K562 (cell line): ENCODE measurements around the gene PITX1. TPM values are rescaled to one million over a fixed set of nuclear protein-coding genes. Genes with fewer than 3 reads are reported as not detected.

ENCODE experiments used
- ASH1L ChIP-seq: fragments of 450-650 bp; IDR thresholded peaks from 2 replicates; pipeline ENCODE4 v1.6.1; 2018; ENCODE audit warnings: borderline replicate concordance, mild to moderate bottlenecking, low read depth; ENCODE audit not compliant: partially characterized antibody
- ERF ChIP-seq: fragments of 450-650 bp; formaldehyde crosslinking; IDR thresholded peaks from 2 replicates; pipeline ENCODE4 v1.4.0; 2020; ENCODE audit warnings: mild to moderate bottlenecking, mixed read lengths
- GATAD2B ChIP-seq: fragments of 450-650 bp; IDR thresholded peaks from 2 replicates; pipeline ENCODE4 v1.6.1; 2017; ENCODE audit warnings: mild to moderate bottlenecking, borderline replicate concordance
- GTF2E2 ChIP-seq: fragments of 200-800 bp; sonication (Bioruptor generic); IDR thresholded peaks from 2 replicates; pipeline ENCODE4 v1.6.1; 2016; ENCODE audit warnings: missing genetic modification characterization, missing compliant biosample characterization
- MEF2D ChIP-seq: conservative IDR thresholded peaks from 2 replicates; pipeline ENCODE4 v1.6.1; 2016; ENCODE audit warnings: low read depth, missing genetic modification characterization, missing compliant biosample characterization
- NR1H2 ChIP-seq: sonication (generic); formaldehyde crosslinking; IDR thresholded peaks from 2 replicates; pipeline ENCODE4 v1.4.0; 2020; ENCODE audit warnings: mild to moderate bottlenecking, missing genetic modification reagents
- RBBP5 ChIP-seq: fragments of 200-600 bp; sonication (generic); IDR thresholded peaks from 2 replicates; pipeline ENCODE4 v1.6.1; 2012; ENCODE audit warnings: borderline replicate concordance, mild to moderate bottlenecking, low read length, control low read depth, inconsistent platforms; ENCODE audit not compliant: insufficient read depth, poor library complexity, severe bottlenecking
- TAF1 ChIP-seq: IDR thresholded peaks from 2 replicates; pipeline ENCODE4 v1.6.1; 2011; ENCODE audit warnings: mild to moderate bottlenecking, low read length, moderate library complexity; ENCODE audit not compliant: insufficient read depth, control insufficient read depth, severe bottlenecking; ENCODE audit errors: extremely low read depth
- THAP12 ChIP-seq: fragments of 250-450 bp; sonication (Bioruptor Pico); IDR thresholded peaks from 2 replicates; pipeline ENCODE4 v1.9.0; 2021; ENCODE audit warnings: mild to moderate bottlenecking, inconsistent platforms
- YY1 ChIP-seq, 3 experiments: IDR thresholded peaks; 2 replicates each; pipeline ENCODE4 v1.6.1; 2011; ENCODE audit warnings: low read length in 2 of 3, mild to moderate bottlenecking in 2 of 3, moderate library complexity in 2 of 3, borderline replicate concordance in 1 of 3, control low read depth in 1 of 3, low read depth in 1 of 3; ENCODE audit not compliant: insufficient read depth in 3 of 3, insufficient replicate concordance in 2 of 3, control insufficient read depth in 1 of 3, insufficient read length in 1 of 3; ENCODE audit errors: extremely low read depth in 1 of 3
- ZNF253 ChIP-seq: fragments of 250-450 bp; sonication (Bioruptor Pico); conservative IDR thresholded peaks from 2 replicates; pipeline ENCODE4 v1.6.1; 2021; ENCODE audit warnings: mild to moderate bottlenecking
- polyA plus RNA-seq, 8 experiments: library from polyadenylated mRNA; depleted of rRNA in 4 of 8; stranded (reverse) in 5 of 8; unstranded in 3 of 8; fragments of >200 nt; fragmentation: Nextera tagmentation in 2 of 8; fragmentation: Illumina TruSeq in 1 of 8; extraction: Ambion mirVana in 2 of 8; extraction: Trizol in 1 of 8; gene quantifications; 2 replicates each; pipeline versions ENCODE4 v1.2.1 to v1.2.3, GENCODE V29; 2011 to 2014; ENCODE audit warnings: inconsistent platforms in 1 of 8, missing spikeins in 1 of 8
- total RNA-seq, 7 experiments: library from RNA; depleted of rRNA in 6 of 7; stranded (reverse); fragments of >200 nt in 6 of 7; fragmentation: Illumina TruSeq in 2 of 7; extraction: Trizol in 2 of 7; gene quantifications; 2 replicates each; pipeline versions ENCODE4 v1.2.1 to v1.2.3, GENCODE V29; 2011 to 2021; ENCODE audit warnings: low replicate concordance in 1 of 7
- TF ChIP-seq, protein P1 (sequence below), 2 experiments: fragments of 450-650 bp; formaldehyde crosslinking in 1 of 2; IDR thresholded peaks; 2 replicates each; pipeline versions ENCODE4 v1.4.0 to v1.6.1; 2014 to 2020; ENCODE audit warnings: mild to moderate bottlenecking in 2 of 2, borderline replicate concordance in 1 of 2, low read depth in 1 of 2
- TF ChIP-seq, protein P2 (sequence below), 2 experiments: IDR thresholded peaks; 2 replicates each; pipeline ENCODE4 v1.6.1; 2012; ENCODE audit warnings: improper control_type of control experiment in 2 of 2, low read depth in 2 of 2, low read length in 2 of 2, borderline replicate concordance in 1 of 2

Gene PITX1
- total and polyA plus RNA-seq, 9 of the 15 experiments (the other 6 are each of a cell fraction or from before 2014, with no cell fraction given), result 0.13 to 88.2 (median 24.9) TPM

GRCh38 chr5:135033901-135034235, at the start of gene PITX1 (continued):
- TF ChIP-seq, protein P1, sequence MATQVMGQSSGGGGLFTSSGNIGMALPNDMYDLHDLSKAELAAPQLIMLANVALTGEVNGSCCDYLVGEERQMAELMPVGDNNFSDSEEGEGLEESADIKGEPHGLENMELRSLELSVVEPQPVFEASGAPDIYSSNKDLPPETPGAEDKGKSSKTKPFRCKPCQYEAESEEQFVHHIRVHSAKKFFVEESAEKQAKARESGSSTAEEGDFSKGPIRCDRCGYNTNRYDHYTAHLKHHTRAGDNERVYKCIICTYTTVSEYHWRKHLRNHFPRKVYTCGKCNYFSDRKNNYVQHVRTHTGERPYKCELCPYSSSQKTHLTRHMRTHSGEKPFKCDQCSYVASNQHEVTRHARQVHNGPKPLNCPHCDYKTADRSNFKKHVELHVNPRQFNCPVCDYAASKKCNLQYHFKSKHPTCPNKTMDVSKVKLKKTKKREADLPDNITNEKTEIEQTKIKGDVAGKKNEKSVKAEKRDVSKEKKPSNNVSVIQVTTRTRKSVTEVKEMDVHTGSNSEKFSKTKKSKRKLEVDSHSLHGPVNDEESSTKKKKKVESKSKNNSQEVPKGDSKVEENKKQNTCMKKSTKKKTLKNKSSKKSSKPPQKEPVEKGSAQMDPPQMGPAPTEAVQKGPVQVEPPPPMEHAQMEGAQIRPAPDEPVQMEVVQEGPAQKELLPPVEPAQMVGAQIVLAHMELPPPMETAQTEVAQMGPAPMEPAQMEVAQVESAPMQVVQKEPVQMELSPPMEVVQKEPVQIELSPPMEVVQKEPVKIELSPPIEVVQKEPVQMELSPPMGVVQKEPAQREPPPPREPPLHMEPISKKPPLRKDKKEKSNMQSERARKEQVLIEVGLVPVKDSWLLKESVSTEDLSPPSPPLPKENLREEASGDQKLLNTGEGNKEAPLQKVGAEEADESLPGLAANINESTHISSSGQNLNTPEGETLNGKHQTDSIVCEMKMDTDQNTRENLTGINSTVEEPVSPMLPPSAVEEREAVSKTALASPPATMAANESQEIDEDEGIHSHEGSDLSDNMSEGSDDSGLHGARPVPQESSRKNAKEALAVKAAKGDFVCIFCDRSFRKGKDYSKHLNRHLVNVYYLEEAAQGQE (IDR thresholded peaks at IDR 0.05; ENCODE audit: borderline replicate concordance), result no peak
- TF ChIP-seq, protein P1 (CRISPR knock-in tag; IDR thresholded peaks at IDR 0.05; ENCODE audit: low read depth), result peak; percentile 71; the same call in 1 of the 2 replicates
- TF ChIP-seq RBBP5, result peak; percentile 61
- peak; percentile 41; the same call in 1 of the 2 replicates for TF ChIP-seq GATAD2B
- no peak for TF ChIP-seq ASH1L
- peak; percentile 36; the same call in 1 of the 2 replicates for TF ChIP-seq THAP12
- TF ChIP-seq TAF1, result peak; percentile 71
- no peak for TF ChIP-seq ZNF253
- TF ChIP-seq GTF2E2 (tag), result peak; percentile 8; the same call in 1 of the 2 replicates
- no peak for TF ChIP-seq NR1H2
- TF ChIP-seq, protein P2, sequence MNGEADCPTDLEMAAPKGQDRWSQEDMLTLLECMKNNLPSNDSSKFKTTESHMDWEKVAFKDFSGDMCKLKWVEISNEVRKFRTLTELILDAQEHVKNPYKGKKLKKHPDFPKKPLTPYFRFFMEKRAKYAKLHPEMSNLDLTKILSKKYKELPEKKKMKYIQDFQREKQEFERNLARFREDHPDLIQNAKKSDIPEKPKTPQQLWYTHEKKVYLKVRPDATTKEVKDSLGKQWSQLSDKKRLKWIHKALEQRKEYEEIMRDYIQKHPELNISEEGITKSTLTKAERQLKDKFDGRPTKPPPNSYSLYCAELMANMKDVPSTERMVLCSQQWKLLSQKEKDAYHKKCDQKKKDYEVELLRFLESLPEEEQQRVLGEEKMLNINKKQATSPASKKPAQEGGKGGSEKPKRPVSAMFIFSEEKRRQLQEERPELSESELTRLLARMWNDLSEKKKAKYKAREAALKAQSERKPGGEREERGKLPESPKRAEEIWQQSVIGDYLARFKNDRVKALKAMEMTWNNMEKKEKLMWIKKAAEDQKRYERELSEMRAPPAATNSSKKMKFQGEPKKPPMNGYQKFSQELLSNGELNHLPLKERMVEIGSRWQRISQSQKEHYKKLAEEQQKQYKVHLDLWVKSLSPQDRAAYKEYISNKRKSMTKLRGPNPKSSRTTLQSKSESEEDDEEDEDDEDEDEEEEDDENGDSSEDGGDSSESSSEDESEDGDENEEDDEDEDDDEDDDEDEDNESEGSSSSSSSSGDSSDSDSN (IDR thresholded peaks at IDR 0.05; ENCODE audit: borderline replicate concordance in 1 of 2, low read depth in 2 of 2, low read length in 2 of 2), result peak in 1 of 2 experiments; percentile 76; a peak in 2 of 4 replicates
- no peak for TF ChIP-seq MEF2D (tag)
- TF ChIP-seq YY1 (IDR thresholded peaks at IDR 0.05; ENCODE audit: borderline replicate concordance in 1 of 3, control insufficient read depth in 1 of 3, extremely low read depth in 1 of 3, insufficient read depth in 3 of 3, insufficient read length in 1 of 3, insufficient replicate concordance in 2 of 3, low read depth in 1 of 3, low read length in 2 of 3), result peak in 1 of 3 experiments; percentile 1
- TF ChIP-seq ERF, result peak; percentile 83; the same call in 1 of the 2 replicates
